HepG2 (cell line): ENCODE results near the gene PRKCD. TPM values are rescaled to one million over a fixed set of nuclear protein-coding genes. Genes with fewer than 3 reads are reported as not detected.

Experiments
- CC2D1A ChIP-seq: sonication (generic); formaldehyde crosslinking; IDR thresholded peaks from 2 replicates; pipeline ENCODE4 v1.8.1; 2023; ENCODE audit warnings: mild to moderate bottlenecking, missing genetic modification reagents
- GATAD1 ChIP-seq: IDR thresholded peaks from 2 replicates; pipeline ENCODE4 v1.6.1; 2016; ENCODE audit warnings: missing genetic modification reagents, missing compliant biosample characterization
- MAF1 ChIP-seq: sonication (generic); formaldehyde crosslinking; IDR thresholded peaks from 2 replicates; pipeline ENCODE4 v1.5.0; 2020; ENCODE audit warnings: missing genetic modification reagents, borderline replicate concordance
- NFATC3 ChIP-seq: sonication (generic); formaldehyde crosslinking; IDR thresholded peaks from 2 replicates; pipeline ENCODE4 v1.5.1; 2020; ENCODE audit warnings: mild to moderate bottlenecking, missing genetic modification reagents
- NFRKB ChIP-seq: fragments of 450-650 bp; IDR thresholded peaks from 2 replicates; pipeline ENCODE4 v1.6.1; 2017
- RBM22 ChIP-seq: fragments of 200-400 bp; formaldehyde crosslinking; optimal IDR thresholded peaks from 2 replicates; pipeline ENCODE3; 2017; ENCODE audit warnings: mild to moderate bottlenecking, low read length, moderate library complexity
- TBL1XR1 ChIP-seq: fragments of 150-350 bp; IDR thresholded peaks from 2 replicates; pipeline ENCODE4 v1.6.1; 2014; ENCODE audit warnings: borderline replicate concordance, low read length; ENCODE audit not compliant: partially characterized antibody
- ZBTB7B ChIP-seq: sonication (generic); formaldehyde crosslinking; IDR thresholded peaks from 2 replicates; pipeline ENCODE4 v1.4.0; 2020; ENCODE audit warnings: missing genetic modification reagents
- ZNF326 ChIP-seq: sonication (generic); formaldehyde crosslinking; IDR thresholded peaks from 2 replicates; pipeline ENCODE4 v1.4.0; 2020; ENCODE audit warnings: missing genetic modification reagents, borderline replicate concordance
- polyA plus RNA-seq, 8 experiments: library from polyadenylated mRNA; depleted of rRNA in 3 of 8; stranded (reverse) in 7 of 8; unstranded in 1 of 8; fragments of >200 nt; fragmentation: Illumina TruSeq in 4 of 8; extraction: Trizol in 4 of 8; gene quantifications; 2 replicates each; pipeline versions ENCODE4 v1.2.1 to v1.2.3, GENCODE V29; 2011 to 2016; ENCODE audit warnings: low read depth in 4 of 8, missing spikeins in 1 of 8, mixed read lengths in 1 of 8; ENCODE audit not compliant: insufficient read depth in 1 of 8
- total RNA-seq, 5 experiments: library from RNA; depleted of rRNA; stranded (reverse); fragments of >200 nt; fragmentation: Illumina TruSeq; extraction: Trizol; gene quantifications; 2 replicates each; pipeline ENCODE4 v1.2.3, GENCODE V29; 2016; ENCODE audit warnings: low read depth in 1 of 5
- TF ChIP-seq, protein P1 (sequence below), 2 experiments: fragments of 450-650 bp in 1 of 2; sonication (generic) in 1 of 2; formaldehyde crosslinking in 1 of 2; IDR thresholded peaks; 2 replicates each; pipeline versions ENCODE4 v1.6.1 to v1.8.0; 2016 to 2022; ENCODE audit warnings: antibody characterized with exemption in 1 of 2, mild to moderate bottlenecking in 1 of 2, missing genetic modification reagents in 1 of 2
- TF ChIP-seq, protein P2 (sequence below): sonication (generic); formaldehyde crosslinking; IDR thresholded peaks from 2 replicates; pipeline ENCODE4 v1.9.0; 2022; ENCODE audit warnings: low read depth, missing genetic modification reagents
- TF ChIP-seq, protein P3 (sequence below): IDR thresholded peaks from 2 replicates; pipeline ENCODE4 v1.6.1; 2018; ENCODE audit warnings: missing genetic modification reagents, mild to moderate bottlenecking, missing compliant biosample characterization
- TF ChIP-seq, protein P4 (sequence below): sonication (generic); formaldehyde crosslinking; IDR thresholded peaks from 2 replicates; pipeline ENCODE4 v1.4.0; 2020; ENCODE audit warnings: missing genetic modification reagents, mild to moderate bottlenecking, borderline replicate concordance

Gene PRKCD
- total and polyA plus RNA-seq, 2 of the 13 experiments (the other 11 are each of a cell fraction or from before 2014, with no cell fraction given): 1.6 to 40.7 TPM

DNA sequence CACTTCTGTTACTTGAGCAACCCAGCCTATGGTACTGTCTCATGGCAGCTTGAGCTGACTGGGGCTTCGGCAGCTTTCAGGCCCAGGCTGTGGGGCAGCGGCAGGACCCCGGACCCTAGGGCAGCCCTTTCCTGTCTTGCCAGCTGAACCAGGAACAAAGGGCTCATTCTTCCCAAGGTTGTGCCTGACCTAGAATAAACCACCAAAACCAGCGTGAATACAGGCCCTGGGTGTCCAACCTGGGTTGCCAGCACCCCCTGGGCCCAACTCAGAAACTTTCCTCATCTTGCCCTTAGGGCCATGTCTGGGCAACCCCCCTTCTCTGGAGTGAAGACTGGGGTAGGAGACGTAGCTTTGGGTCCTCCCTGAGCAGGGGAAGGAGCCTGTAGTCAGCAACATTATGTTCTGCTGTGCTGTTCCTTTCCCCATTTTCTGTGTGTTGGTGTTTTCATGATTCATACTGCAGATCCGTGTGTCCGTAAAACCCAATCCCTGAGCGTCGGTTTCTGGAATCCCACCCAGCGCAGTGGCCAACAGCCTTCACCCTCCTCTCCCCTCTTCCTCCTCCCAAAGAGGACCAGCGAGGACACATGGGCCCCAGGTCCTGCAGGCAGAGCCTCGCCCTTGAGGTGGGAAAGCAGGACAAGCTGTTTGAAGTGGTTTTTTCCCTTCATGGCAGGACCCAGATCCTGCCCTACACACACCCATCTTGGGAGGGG is 61.3 kb downstream of the PRKCD start (continued):
- TF ChIP-seq, protein P1, sequence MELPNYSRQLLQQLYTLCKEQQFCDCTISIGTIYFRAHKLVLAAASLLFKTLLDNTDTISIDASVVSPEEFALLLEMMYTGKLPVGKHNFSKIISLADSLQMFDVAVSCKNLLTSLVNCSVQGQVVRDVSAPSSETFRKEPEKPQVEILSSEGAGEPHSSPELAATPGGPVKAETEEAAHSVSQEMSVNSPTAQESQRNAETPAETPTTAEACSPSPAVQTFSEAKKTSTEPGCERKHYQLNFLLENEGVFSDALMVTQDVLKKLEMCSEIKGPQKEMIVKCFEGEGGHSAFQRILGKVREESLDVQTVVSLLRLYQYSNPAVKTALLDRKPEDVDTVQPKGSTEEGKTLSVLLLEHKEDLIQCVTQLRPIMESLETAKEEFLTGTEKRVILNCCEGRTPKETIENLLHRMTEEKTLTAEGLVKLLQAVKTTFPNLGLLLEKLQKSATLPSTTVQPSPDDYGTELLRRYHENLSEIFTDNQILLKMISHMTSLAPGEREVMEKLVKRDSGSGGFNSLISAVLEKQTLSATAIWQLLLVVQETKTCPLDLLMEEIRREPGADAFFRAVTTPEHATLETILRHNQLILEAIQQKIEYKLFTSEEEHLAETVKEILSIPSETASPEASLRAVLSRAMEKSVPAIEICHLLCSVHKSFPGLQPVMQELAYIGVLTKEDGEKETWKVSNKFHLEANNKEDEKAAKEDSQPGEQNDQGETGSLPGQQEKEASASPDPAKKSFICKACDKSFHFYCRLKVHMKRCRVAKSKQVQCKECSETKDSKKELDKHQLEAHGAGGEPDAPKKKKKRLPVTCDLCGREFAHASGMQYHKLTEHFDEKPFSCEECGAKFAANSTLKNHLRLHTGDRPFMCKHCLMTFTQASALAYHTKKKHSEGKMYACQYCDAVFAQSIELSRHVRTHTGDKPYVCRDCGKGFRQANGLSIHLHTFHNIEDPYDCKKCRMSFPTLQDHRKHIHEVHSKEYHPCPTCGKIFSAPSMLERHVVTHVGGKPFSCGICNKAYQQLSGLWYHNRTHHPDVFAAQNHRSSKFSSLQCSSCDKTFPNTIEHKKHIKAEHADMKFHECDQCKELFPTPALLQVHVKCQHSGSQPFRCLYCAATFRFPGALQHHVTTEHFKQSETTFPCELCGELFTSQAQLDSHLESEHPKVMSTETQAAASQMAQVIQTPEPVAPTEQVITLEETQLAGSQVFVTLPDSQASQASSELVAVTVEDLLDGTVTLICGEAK (IDR thresholded peaks at IDR 0.05): no peak
- TF ChIP-seq, protein P1 (CRISPR knock-in tag; IDR thresholded peaks at IDR 0.05): no peak
- TF ChIP-seq, protein P2, sequence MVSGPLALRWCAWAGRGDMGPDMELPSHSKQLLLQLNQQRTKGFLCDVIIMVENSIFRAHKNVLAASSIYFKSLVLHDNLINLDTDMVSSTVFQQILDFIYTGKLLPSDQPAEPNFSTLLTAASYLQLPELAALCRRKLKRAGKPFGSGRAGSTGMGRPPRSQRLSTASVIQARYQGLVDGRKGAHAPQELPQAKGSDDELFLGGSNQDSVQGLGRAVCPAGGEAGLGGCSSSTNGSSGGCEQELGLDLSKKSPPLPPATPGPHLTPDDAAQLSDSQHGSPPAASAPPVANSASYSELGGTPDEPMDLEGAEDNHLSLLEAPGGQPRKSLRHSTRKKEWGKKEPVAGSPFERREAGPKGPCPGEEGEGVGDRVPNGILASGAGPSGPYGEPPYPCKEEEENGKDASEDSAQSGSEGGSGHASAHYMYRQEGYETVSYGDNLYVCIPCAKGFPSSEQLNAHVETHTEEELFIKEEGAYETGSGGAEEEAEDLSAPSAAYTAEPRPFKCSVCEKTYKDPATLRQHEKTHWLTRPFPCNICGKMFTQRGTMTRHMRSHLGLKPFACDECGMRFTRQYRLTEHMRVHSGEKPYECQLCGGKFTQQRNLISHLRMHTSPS (CRISPR knock-in tag): peak; percentile 74
- TF ChIP-seq CC2D1A (CRISPR knock-in tag) (no peak), NFATC3 (CRISPR knock-in tag) (no peak), ZNF326 (CRISPR knock-in tag) (peak; percentile 40; the same call in 1 of the 2 replicates), TBL1XR1 (no peak), GATAD1 (CRISPR knock-in tag) (no peak), NFRKB (no peak), MAF1 (CRISPR knock-in tag) (0 out of 2 replicates have a peak, but pooled peaks have one; percentile 35), RBM22 (peak; percentile 76), ZBTB7B (peak; percentile 79; the same call in 1 of the 2 replicates)
- TF ChIP-seq, protein P3, sequence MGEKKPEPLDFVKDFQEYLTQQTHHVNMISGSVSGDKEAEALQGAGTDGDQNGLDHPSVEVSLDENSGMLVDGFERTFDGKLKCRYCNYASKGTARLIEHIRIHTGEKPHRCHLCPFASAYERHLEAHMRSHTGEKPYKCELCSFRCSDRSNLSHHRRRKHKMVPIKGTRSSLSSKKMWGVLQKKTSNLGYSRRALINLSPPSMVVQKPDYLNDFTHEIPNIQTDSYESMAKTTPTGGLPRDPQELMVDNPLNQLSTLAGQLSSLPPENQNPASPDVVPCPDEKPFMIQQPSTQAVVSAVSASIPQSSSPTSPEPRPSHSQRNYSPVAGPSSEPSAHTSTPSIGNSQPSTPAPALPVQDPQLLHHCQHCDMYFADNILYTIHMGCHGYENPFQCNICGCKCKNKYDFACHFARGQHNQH (CRISPR knock-in tag): 0 out of 2 replicates have a peak, but pooled peaks have one; percentile 23
- TF ChIP-seq, protein P4, sequence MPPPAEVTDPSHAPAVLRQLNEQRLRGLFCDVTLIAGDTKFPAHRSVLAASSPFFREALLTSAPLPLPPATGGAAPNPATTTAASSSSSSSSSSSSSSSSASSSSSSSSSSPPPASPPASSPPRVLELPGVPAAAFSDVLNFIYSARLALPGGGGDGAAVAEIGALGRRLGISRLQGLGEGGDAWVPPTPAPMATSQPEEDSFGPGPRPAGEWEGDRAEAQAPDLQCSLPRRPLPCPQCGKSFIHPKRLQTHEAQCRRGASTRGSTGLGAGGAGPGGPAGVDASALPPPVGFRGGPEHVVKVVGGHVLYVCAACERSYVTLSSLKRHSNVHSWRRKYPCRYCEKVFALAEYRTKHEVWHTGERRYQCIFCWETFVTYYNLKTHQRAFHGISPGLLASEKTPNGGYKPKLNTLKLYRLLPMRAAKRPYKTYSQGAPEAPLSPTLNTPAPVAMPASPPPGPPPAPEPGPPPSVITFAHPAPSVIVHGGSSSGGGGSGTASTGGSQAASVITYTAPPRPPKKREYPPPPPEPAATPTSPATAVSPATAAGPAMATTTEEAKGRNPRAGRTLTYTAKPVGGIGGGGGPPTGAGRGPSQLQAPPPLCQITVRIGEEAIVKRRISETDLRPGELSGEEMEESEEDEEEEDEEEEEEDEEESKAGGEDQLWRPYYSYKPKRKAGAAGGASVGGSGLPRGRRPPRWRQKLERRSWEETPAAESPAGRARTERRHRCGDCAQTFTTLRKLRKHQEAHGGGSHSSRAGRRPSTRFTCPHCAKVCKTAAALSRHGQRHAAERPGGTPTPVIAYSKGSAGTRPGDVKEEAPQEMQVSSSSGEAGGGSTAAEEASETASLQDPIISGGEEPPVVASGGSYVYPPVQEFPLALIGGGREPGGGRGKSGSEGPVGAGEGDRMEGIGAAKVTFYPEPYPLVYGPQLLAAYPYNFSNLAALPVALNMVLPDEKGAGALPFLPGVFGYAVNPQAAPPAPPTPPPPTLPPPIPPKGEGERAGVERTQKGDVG (CRISPR knock-in tag): no peak
